NCI-H524 (cell line): ENCODE results near the gene MUC4.
"Not testable (repeated sequence)": the region's sequence is repeated elsewhere in the genome, so short reads cannot be mapped to it uniquely, and the experiment has no call there.

ENCODE experiments used
- DNase-seq, 2 experiments: peaks; one replicate each; lab custom pipeline; 2025; lab: John Stamatoyannopoulos, UW

MUC4 gene

DNA sequence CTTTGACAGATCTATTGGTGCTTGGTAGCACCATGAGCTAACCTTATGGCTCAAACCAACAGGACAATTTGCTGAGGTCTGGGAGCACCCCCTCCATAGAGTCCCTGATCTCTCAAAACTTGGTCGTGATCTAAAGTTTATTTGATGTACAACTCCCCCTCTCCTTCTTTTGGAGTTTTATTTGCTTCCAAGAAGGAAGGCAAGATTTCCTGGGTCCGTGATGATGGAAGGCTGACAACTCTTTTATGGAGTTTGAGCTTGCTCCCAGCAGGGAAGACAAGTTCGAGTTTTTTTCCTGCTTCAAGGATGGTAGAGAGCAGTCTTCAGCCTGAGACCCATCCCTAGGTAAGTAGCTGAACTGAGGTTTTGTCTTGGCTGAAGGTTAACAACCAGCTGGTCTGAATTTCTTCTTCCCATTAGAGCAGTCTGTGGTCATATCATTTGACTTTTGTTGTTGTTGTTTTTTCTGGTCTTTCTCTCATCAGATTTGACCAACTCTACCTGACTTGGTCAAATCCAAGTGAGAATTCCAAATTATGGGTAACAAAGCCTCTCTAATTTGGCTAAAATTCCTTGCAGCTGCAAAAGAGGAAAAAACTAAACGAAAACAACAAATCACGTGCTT is 93.8 kb downstream of the MUC4 start:
- no peak for DNase-seq

DNA sequence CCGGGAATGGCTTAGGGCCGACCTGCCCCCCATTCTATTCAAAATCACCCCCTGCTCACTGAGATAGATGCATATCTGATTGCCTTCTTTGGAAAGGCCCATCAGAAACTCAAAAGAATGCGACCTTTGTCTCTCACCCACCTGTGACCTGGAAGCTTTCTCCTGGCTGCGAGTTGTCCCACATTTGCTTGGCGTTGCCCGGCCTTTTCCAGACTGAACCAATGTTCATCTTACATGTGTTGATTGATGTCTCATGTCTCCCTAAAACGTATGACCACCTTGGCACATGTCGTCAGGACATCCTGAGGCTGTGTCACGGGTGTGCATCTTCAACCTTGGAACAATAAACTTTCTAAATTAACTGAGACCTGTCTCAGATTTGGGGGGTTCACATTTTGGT is 94.3 kb downstream of the MUC4 start:
- no peak for DNase-seq

DNA sequence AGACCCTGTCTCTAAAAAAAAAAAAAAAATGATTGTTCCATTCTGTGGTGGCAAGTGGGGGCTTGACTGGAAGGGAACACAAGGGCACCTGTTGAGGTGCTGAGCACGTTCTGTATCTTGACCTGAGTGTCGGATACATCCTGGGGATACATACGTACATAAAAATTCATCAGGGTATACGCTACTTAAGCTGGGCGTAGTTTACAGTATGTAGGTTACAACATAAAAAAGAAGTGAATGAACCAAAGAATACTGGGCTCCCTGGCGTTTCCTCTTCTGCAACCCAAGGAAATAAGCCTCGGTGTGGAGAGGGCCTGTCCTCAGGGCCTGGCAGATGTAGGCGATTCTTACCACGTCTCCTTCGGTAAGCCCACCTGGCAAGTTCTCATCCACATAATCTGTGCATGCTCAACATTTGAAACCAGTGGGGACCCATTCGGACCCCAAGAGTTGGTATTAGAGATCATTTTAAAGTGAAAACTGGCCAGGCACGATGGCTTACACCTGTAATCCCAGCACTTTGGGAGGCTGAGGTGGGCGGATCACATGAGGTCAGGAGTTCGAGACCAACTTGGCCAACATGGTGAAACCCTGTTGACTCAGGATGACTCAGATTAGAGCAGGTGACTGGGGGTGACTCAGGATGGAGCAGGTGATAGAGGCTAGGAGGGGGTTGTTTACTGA is 96.0 kb downstream of the MUC4 start:
- DNase-seq = no peak

DNA sequence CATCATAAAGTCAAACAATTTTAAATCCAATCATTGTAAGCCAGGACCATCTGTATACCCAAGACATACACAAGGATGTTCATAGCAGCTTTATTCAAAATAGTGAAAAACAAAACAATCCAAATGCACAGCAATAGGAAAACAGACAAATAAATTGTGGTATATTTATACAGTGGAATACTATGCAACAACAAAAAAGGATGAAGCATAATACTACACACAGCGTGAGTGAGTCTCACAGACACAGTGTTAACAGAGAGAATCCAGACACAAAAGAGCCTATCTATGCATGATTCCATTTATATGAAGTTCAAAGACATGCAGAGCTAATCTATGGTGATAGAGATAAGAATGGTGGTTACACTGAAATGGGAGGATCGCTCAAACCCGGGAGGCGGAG is 96.6 kb downstream of the MUC4 start:
- no peak for DNase-seq

DNA sequence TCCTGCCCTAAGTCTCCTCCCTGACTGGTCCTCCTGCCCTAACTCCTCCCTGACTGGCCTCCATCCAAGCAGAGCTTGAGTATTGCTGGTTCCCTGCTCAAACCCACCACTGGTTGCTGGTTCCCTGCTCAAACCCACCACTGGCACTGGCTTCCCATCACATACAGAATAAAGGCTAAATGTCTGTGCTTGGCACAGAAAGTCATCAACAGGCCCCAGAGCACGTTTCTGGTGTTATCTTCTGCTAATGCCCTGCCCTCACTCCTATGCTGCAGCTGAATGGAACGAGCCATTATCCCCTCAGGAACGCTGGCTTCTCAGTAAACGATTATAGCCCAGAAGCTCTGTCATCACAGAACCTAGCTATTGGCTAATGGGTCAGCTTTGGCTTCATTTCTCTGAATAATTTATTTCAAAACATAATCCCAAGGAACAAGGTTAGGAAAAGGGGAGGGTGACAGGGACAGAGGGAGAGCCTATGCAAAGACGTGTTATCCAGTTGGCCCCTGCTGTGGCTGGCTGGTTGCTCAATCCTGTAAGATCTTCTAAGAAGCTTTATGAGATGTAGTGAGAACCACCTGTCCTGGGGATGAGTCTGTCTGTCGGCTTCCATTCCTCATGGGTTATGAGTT is 97.2 kb downstream of the MUC4 start:
- DNase-seq = no peak

DNA sequence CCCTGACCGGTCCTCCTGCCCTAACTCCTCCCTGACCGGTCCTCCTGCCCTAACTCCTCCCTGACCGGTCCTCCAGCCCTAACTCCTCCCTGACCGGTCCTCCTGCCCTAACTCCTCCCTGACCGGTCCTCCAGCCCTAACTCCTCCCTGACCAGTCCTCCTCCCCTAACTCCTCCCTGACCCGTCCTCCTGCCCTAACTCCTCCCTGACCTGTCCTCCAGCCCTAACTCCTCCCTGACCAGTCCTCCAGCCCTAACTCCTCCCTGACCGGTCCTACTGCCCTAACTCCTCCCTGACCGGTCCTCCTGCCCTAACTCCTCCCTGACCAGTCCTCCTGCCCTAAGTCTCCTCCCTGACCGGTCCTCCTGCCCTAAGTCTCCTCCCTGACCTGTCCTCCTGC is 98.6 kb downstream of the MUC4 start:
- DNase-seq = not testable (repeated sequence)

DNA sequence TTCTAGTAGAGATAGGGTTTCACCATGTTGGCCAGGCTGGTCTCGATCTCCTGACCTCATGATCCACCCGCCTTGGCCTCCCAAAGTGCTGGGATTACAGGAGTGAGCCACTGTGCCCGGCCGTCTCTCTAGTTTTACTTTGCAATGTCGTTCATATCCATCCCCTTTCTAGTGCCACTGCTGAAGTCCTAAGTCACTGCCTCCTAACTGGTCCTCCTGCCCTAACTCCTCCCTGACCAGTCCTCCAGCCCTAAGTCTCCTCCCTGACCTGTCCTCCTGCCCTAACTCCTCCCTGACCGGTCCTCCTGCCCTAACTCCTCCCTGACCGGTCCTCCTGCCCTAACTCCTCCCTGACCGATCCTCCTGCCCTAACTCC is 99.2 kb downstream of the MUC4 start:
- DNase-seq = not testable (repeated sequence)

DNA sequence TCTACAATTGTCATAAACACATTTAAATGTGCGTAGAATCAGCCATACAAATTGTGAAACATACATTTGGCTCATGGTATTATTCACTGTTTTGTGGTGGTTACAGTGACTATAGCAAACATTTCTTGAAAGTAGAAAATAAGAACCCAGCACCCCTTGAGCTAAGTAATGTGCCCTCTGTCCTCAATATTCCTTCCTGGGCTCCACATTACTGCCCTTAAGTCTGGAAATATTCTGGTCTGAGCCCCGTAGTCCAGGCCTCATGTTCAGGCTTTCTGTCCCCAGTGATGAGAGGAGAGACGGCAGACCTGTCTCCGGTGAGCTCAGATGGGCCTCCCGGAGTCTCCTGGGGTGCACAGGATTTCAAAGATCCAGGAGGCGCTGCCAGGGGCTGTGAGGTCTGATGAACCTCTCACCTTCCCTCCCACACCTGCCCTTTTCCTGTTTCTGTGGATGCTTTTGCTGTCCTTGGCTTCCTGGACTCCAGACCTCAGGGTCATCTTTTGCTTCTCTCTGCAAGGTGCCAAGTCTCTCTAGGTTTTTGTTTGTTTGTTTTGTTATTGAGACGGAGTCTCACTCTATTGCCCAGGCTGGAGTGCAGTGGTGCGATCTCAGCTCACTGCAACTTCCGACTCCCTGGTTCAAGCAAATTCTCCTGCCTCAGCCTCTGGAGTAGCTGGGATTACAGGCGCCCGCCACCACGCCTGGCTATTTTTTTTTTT is 99.8 kb downstream of the MUC4 start:
- DNase-seq = no peak

DNA sequence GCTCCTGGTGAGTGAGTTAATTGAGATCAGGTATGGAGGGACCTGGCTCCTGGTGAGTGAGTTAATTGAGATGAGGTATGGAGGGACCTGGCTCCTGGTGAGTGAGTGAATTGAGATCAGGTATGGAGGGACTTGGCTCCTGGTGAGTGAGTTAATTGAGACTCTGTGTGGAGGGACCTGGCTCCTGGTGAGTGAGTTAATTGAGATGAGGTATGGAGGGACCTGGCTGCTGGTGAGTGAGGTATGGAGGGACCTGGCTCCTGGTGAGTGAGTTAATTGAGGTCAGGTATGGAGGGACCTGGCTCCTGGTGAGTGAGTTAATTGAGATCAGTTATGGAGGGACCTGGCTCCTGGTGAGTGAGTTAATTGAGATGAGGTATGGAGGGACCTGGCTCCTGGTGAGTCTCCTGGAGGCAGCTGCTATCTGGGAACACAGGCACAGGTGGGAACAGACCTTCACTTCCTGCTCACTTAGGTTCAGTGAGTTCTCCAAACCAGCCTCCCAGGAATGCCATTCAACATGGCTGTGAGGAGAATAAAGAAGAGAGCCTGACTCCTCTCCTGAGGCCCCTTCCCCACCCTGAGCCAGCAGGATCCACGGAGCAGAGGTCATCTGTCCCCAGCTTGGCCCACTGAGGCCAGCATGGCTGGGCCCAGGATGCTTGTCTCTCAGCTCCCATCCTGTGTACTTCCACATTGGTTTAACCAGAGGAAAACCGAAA is 100.5 kb downstream of the MUC4 start:
- not testable (repeated sequence) for DNase-seq

DNA sequence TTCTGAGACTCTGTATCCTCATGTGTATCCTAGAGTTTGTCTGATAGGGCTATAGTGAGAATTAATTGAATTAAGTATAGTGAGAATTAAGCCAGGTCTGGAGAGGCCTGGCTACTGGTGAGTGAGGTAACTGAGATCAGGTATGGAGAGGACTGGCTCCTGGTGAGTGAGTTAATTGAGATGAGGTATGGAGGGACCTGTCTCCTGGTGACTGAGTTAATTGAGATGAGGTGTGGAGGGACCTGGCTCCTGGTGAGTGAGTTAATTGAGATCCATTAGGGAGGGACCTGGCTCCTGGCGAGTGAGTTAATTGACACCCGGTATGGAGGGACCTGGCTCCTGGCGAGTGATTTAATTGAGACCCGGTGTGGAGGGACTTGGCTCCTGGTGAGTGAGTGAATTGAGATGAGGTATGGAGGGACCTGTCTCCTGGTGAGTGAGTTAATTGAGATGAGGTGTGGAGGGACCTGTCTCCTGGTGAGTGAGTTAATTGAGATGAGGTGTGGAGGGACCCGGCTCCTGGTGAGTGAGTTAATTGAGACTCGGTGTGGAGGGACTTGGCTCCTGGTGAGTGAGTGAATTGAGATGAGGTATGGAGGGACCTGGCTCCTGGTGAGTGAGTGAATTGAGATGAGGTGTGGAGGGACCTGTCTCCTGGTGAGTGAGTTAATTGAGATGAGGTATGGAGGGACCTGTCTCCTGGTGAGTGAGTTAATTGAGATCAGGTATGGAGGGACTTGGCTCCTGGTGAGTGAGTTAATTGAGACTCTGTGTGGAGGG is 101.4 kb downstream of the MUC4 start:
- not testable (repeated sequence) for DNase-seq

DNA sequence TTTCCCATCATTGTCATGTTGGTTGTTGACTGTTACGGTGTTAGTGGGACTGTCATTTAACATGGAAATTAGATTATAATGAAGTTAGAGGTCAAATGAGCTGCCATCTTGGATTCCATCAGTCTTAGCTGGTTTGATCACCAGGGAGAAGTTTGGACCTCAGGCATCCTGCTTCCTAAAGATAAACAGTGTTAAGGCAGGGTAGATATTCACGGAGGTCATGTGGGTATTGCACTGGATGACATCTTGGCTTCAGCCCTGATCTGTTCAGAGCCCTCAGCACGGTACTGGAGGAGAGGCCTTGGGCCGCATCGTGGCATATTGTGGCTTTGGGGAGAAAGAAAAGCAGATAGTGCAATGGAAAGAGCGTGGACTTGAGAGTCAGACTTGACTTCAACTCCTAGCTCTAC is 102.0 kb downstream of the MUC4 start:
- no peak for DNase-seq

DNA sequence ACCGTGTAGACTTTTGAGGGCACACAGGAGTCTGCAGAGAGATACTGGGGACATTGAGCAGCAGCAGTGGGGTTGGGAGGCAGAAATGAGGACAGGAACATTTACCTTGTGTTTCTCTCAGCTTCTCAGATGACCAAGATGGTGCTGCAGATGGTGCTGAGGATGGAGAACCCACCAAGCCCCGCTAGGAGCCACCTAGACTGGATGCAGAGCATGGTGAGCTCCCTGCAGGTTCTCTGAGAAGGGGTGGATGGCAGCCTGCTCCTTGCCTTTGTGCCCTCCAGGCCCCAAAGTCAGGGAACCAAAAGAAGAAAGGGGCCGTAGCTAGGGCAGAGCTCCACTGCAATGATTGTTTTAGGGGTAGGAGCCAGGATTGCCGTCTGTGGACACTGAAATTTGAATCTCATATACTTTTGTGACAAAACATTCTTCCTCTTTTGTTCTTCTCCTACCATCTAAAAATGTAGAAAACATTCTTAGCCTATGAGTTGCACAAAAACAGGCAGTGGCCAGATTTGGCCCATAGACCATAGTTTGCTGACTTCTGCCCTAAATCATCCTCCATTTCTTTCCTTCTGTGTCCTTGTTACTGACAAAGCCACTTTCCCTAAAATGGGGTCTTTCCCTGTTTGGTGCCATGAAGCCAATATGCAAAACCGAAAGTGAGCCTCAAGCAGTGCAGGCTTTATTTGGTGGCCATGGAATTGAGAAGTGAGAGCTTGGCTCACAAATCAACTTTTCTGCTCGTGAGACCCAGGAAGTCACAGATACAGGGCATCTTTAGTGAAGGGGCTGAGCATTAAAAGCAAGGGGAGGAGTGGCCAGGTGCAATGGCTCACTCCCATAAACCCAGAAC is 102.9 kb downstream of the MUC4 start:
- DNase-seq = no peak

DNA sequence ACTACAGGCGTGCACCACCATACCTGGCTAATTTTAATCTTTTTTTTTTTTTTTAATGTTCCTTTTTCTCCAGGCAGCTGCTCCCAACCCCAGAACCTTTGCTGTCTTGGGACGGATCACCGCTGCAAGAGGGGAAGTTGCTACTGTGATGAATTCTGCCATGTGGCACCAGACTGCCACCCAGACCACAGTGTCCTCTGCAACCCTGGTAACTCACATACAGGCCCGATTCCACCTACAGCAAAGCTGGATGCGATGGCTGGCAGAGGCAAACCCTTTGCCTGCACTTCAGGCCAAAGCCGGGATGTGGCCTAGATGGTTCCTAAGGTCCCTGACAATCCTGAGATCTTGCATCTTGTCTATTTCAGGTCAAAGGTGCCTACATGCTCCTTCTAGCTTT is 103.7 kb downstream of the MUC4 start:
- no peak for DNase-seq

DNA sequence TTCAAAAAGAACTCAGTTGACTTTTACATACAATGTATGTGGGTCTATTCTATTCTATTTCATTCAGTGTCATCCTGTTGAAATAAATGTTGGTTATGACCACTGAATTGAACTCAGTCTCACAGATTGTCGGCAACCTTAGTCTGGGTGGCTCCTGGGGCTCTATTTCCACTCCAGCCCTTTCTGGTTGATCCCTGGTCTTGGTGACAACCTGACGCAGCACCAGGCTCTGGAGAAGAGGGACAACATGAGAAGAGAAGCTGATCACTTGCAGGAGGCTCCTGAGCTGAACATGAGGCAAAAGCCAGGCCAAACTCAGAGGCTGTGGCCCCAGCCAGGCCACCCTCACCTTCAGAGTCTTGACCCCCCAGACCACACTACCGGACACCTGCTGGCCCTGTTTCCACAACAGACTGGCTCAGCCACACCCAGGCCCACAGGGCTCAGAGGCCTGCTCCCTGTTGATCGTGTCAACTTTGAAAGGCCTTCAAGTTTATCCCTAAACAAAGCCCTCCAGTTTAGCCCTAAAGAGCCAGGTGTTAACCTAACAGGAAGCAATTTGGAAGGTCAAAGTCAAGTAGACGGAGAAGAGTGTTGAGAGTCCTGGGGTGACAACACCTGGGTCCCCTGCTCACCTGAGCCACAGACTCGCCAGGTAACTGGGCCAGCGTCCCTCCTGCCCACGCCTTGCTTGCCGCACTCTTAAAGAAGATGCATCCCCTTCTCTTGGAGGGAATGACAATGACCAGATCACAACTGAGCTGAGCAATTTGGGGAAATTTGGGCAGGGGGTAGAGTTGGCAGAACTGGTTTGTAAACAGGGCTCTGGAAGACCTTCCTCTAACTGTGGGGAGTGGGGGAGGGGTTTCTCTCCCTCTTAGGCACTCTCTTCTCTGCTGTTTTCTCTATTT is 106.4 kb downstream of the MUC4 start:
- DNase-seq = no peak

DNA sequence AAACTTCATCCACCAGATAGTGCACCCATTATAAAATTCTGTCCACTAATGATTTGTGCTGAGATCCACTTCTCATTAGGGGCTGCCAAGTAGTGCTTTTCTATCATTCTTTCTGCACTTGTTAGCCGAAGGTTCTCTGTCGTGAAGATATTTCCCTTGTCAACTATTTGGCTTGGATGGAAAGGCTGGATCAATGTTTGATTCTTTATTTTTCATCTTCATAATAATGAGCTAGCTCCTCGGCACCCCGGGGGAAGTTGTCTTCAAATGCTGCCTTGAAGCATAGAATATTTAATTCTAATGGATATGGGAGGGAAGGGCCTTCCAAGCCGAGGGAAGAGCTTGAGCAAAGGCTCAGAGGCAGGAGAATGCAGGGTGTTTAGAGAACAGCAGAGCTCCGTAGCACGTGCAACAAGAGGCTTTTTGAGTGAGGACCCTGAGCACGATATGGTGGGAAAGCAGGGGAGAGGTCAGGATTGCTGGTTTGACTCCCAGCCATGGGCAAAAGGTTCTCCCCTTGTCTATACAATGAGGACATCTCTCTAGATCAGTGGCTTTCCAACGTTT is 107.2 kb downstream of the MUC4 start:
- DNase-seq = no peak

DNA sequence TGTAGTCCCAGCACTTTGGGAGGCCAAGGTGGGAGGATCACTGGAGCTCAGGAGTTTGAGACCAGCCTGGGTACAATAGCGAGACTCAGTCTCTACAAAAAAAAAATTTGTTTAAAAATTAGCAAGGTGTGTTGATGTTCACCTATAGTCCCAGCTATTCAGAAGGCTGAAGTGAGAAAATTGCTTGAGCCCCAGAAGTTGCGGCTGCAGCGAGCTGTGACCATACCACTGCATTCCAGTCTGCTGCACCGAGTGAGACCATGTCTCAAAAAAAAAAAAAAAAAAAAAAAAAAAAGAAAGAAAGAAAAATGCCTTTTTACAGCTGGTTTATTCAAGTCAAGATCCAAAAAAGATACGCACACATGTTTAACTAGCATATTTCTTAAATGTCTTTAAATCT is 108.0 kb downstream of the MUC4 start:
- DNase-seq = no peak

DNA sequence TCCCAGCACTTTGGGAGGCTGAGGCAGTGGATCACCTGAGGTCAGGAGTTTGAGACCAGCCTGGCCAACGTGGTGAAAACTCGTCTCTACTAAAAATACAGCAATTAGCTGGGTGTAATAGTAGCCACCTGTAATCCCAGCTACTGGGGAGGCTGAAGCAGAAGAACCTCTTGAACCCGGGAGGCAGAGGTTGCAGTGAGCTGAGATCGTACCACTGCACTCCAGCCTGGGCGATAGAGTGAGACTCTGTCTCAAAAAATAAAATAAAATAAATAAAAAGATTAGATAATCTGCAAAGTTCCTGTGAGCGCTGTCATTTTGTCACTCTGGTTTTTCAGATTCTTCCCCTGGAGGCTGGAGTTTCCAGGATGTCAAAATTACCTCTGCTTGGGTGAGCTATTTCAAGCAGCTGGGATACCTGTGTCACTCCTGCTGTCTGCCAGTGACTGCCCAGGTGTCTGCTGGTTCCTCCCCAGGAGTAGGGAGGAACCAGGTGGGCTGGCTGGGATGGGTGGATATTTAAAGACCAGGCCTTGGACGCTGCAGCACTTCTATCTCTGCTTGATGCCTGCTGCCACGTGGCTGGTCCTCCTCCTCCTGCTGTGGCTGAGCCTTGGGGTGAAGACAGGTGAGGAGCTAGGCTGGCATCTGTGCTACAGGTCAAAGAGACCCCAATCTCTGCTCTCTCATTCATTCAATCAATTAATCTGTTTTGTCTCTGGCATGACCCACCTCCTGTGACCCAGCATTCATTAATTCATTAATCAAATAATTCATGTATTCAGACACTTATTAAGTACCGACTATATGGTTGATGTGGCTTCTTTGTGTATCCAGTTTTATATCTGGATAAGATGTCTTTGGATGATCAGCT is 110.5 kb downstream of the MUC4 start:
- DNase-seq = no peak

DNA sequence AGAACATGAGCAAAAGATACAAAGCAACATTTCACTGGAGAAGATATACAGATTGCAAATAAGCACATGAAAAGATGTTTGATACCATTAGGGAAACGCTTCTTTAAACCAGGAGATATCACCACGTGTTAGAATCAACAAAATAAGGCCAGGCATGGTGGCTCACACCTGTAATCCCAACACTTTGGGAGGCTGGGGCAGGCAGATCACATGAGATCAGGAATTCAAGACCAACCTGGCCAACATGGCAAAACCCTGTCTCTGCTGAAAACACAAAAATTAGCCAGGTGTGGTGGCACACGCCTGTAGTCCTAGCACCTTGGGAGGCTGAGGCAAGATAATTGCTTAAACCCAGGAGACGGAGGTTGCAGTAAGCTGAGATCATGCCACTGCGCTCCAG is 111.4 kb downstream of the MUC4 start:
- no peak for DNase-seq
